C4-2B (cell line): ENCODE measurements around the gene CCNE1.
"Not testable (repeated sequence)": the region's sequence is repeated elsewhere in the genome, so short reads cannot be mapped to it uniquely, and the experiment has no call there.

Experiments used
- ZFX ChIP-seq: fragments of 450-650 bp; IDR thresholded peaks from 2 replicates; pipeline ENCODE4 v1.6.1; 2017
- TF ChIP-seq, protein P1 (sequence below): fragments of 450-650 bp; conservative IDR thresholded peaks from 2 replicates; pipeline ENCODE4 v1.5.1; 2017; ENCODE audit warnings: mild to moderate bottlenecking

GRCh38 chr19:29803951-29804350 lies 7.8 kb upstream of the CCNE1 start:
- TF ChIP-seq, protein P1, sequence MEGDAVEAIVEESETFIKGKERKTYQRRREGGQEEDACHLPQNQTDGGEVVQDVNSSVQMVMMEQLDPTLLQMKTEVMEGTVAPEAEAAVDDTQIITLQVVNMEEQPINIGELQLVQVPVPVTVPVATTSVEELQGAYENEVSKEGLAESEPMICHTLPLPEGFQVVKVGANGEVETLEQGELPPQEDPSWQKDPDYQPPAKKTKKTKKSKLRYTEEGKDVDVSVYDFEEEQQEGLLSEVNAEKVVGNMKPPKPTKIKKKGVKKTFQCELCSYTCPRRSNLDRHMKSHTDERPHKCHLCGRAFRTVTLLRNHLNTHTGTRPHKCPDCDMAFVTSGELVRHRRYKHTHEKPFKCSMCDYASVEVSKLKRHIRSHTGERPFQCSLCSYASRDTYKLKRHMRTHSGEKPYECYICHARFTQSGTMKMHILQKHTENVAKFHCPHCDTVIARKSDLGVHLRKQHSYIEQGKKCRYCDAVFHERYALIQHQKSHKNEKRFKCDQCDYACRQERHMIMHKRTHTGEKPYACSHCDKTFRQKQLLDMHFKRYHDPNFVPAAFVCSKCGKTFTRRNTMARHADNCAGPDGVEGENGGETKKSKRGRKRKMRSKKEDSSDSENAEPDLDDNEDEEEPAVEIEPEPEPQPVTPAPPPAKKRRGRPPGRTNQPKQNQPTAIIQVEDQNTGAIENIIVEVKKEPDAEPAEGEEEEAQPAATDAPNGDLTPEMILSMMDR: not testable (repeated sequence)
- not testable (repeated sequence) for TF ChIP-seq ZFX
